ENCODE data around the gene SYMPK.

DNA sequence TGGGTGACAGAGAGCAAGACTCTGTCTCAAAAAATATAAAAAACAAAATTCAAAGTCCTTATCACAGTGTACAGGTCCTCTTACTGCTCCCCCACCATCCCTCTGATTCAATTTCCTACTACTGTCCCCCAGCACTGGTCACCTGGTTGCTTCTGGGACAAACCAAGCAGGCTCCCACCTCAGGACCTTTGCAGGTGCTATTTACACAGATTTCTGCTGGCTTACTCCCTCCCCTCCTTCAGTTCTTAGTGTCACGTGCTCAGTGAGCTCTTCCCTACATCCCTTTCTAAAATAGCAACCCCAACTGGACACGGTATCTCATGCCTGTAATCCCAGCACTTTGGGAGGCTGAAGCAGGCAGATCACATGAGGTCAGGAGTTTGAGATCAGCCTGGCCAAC, 17.0 kb upstream of the SYMPK start:
- no peak for TF ChIP-seq POLR2A (IDR thresholded peaks at IDR 0.05)
- TF ChIP-seq, protein P1, sequence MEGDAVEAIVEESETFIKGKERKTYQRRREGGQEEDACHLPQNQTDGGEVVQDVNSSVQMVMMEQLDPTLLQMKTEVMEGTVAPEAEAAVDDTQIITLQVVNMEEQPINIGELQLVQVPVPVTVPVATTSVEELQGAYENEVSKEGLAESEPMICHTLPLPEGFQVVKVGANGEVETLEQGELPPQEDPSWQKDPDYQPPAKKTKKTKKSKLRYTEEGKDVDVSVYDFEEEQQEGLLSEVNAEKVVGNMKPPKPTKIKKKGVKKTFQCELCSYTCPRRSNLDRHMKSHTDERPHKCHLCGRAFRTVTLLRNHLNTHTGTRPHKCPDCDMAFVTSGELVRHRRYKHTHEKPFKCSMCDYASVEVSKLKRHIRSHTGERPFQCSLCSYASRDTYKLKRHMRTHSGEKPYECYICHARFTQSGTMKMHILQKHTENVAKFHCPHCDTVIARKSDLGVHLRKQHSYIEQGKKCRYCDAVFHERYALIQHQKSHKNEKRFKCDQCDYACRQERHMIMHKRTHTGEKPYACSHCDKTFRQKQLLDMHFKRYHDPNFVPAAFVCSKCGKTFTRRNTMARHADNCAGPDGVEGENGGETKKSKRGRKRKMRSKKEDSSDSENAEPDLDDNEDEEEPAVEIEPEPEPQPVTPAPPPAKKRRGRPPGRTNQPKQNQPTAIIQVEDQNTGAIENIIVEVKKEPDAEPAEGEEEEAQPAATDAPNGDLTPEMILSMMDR (IDR thresholded peaks at IDR 0.05) = no peak
